IMR-90 (cell line): ENCODE data around the gene PLAA. TPM values are rescaled to one million over a fixed set of nuclear protein-coding genes. Genes with fewer than 3 reads are reported as not detected.
A peak's percentile ranks its signal among the peaks of the same experiment; 100 is the strongest.

ENCODE experiments used
- ATAC-seq: fragments of 200-7000 bp; cut with Tn5 transposase; 2 replicates; pipeline ENCODE4 v1.9.1; 2020; ENCODE audit warnings: low read depth, mild to moderate bottlenecking, moderate library complexity
- BruUV-seq: library from RNA; stranded (reverse); fragments of 400-500 nt; replicated peaks from 2 replicates; lab custom pipeline; 2021; lab: Mats Ljungman, UMichigan
- CTCF ChIA-PET: fragments of 300-600 bp; formaldehyde crosslinking; extraction: SDS; loops from one replicate; lab custom pipeline; 2021; ENCODE audit warnings: antibody characterized with exemption; lab: Yijun Ruan, JAX
- POLR2A ChIA-PET: fragments of 300-600 bp; sonication (Branson Sonifier 250); formaldehyde crosslinking; loops from one replicate; lab custom pipeline; 2022; ENCODE audit warnings: antibody characterized with exemption; ENCODE audit not compliant: unreplicated experiment; lab: Charles Lee
- DNase-seq: peaks from one replicate; pipeline ENCODE4 v3.0.0; 2013
- H2AFZ ChIP-seq: replicated peaks from 2 replicates; pipeline ENCODE3; 2013; ENCODE audit warnings: low read length, mild to moderate bottlenecking; ENCODE audit not compliant: poor library complexity
- H2AK5ac ChIP-seq: 2 replicates; pipeline ENCODE4 v1.6.1; 2013; ENCODE audit warnings: low read depth, low read length, inconsistent platforms
- H2AK9ac ChIP-seq: replicated peaks from 2 replicates; pipeline ENCODE3; 2013; ENCODE audit warnings: mild to moderate bottlenecking, low read depth, low read length, moderate library complexity; ENCODE audit not compliant: poor library complexity
- H2BK120ac ChIP-seq: 2 replicates; pipeline ENCODE4 v1.6.1; 2013; ENCODE audit warnings: low read depth, low read length, inconsistent platforms
- H2BK15ac ChIP-seq: 3 replicates; pipeline ENCODE4 v1.6.1; 2013; ENCODE audit warnings: low read depth, low read length, inconsistent platforms
- H2BK20ac ChIP-seq: 2 replicates; pipeline ENCODE4 v1.6.1; 2013; ENCODE audit warnings: low read depth, mild to moderate bottlenecking, inconsistent platforms, low read length, moderate library complexity
- H2BK5ac ChIP-seq: 2 replicates; pipeline ENCODE4 v1.6.1; 2013; ENCODE audit warnings: mild to moderate bottlenecking, low read depth, low read length, inconsistent platforms; ENCODE audit not compliant: poor library complexity, severe bottlenecking
- H3K14ac ChIP-seq: replicated peaks from 2 replicates; pipeline ENCODE4 v1.6.1; 2013; ENCODE audit warnings: low read depth, low read length, inconsistent platforms
- H3K18ac ChIP-seq: 2 replicates; pipeline ENCODE4 v1.6.1; 2013; ENCODE audit warnings: low read depth, low read length, control low read depth
- H3K23ac ChIP-seq: 2 replicates; pipeline ENCODE4 v1.6.1; 2013; ENCODE audit warnings: low read depth, low read length, inconsistent platforms
- H3K27ac ChIP-seq: 2 replicates; pipeline ENCODE4 v1.5.1; 2013; ENCODE audit warnings: mild to moderate bottlenecking, control low read depth, low read length; ENCODE audit not compliant: insufficient read depth
- H3K27me3 ChIP-seq: 2 replicates; pipeline ENCODE4 v1.6.1; 2013; ENCODE audit warnings: low read length; ENCODE audit not compliant: control insufficient read depth, insufficient read depth
- H3K36me3 ChIP-seq: 2 replicates; pipeline ENCODE4 v1.6.1; 2013; ENCODE audit warnings: low read length, mixed read lengths; ENCODE audit not compliant: control insufficient read depth, insufficient read depth
- H3K4ac ChIP-seq: 2 replicates; pipeline ENCODE4 v1.6.1; 2013; ENCODE audit warnings: low read depth, low read length, inconsistent platforms
- H3K4me1 ChIP-seq: 2 replicates; pipeline ENCODE4 v1.6.1; 2013; ENCODE audit warnings: low read length, mixed read lengths; ENCODE audit not compliant: control insufficient read depth, insufficient read depth
- H3K4me2 ChIP-seq: 2 replicates; pipeline ENCODE4 v1.6.1; 2013; ENCODE audit warnings: low read depth, mild to moderate bottlenecking, control low read depth, low read length, moderate library complexity
- H3K4me3 ChIP-seq: 2 replicates; pipeline ENCODE4 v1.5.1; 2013; ENCODE audit warnings: low read depth, mild to moderate bottlenecking, control low read depth, low read length, moderate library complexity; ENCODE audit not compliant: insufficient read depth
- H3K56ac ChIP-seq: 2 replicates; pipeline ENCODE4 v1.6.1; 2013; ENCODE audit warnings: low read length, inconsistent platforms; ENCODE audit not compliant: insufficient read depth; ENCODE audit errors: extremely low read depth
- H3K79me1 ChIP-seq, 2 experiments: 2 replicates each; pipeline ENCODE4 v1.6.1; 2013; ENCODE audit warnings: low read length in 2 of 2, inconsistent platforms in 1 of 2, low read depth in 1 of 2
- H3K9ac ChIP-seq: 2 replicates; pipeline ENCODE4 v1.6.1; 2013; ENCODE audit warnings: low read depth, low read length, control low read depth
- H3K9me1 ChIP-seq: 2 replicates; pipeline ENCODE4 v1.6.1; 2013; ENCODE audit warnings: low read length, inconsistent platforms; ENCODE audit not compliant: insufficient read depth
- H3K9me3 ChIP-seq: 2 replicates; pipeline ENCODE4 v1.6.1; 2013; ENCODE audit warnings: low read length; ENCODE audit not compliant: control insufficient read depth, insufficient read depth
- H4K20me1 ChIP-seq: 2 replicates; pipeline ENCODE4 v1.6.1; 2013; ENCODE audit warnings: low read length, inconsistent platforms; ENCODE audit not compliant: insufficient read depth
- H4K5ac ChIP-seq: 2 replicates; pipeline ENCODE4 v1.6.1; 2013; ENCODE audit warnings: mild to moderate bottlenecking, low read depth, low read length, control low read depth
- H4K8ac ChIP-seq, 2 experiments: 2 replicates each; pipeline ENCODE4 v1.6.1; 2013; ENCODE audit warnings: low read depth in 2 of 2, low read length in 2 of 2, control low read depth in 1 of 2, inconsistent platforms in 1 of 2
- H4K91ac ChIP-seq: 2 replicates; pipeline ENCODE4 v1.6.1; 2013; ENCODE audit warnings: low read depth, low read length, inconsistent platforms; ENCODE audit not compliant: insufficient read depth
- CEBPB ChIP-seq: IDR thresholded peaks from 2 replicates; pipeline ENCODE4 v1.6.1; 2012; ENCODE audit warnings: low read depth, low read length, improper control_type of control experiment
- MAZ ChIP-seq: IDR thresholded peaks from 2 replicates; pipeline ENCODE4 v1.6.1; 2012; ENCODE audit warnings: low read depth, mild to moderate bottlenecking, low read length, improper control_type of control experiment, moderate library complexity, borderline replicate concordance
- MXI1 ChIP-seq: IDR thresholded peaks from 2 replicates; pipeline ENCODE4 v1.6.1; 2012; ENCODE audit warnings: low read depth, mild to moderate bottlenecking, low read length, moderate library complexity, borderline replicate concordance
- POLR2A ChIP-seq: IDR thresholded peaks from 2 replicates; pipeline ENCODE4 v1.6.1; 2012; ENCODE audit warnings: mild to moderate bottlenecking, low read depth, low read length
- SMC3 ChIP-seq: fragments of 150-350 bp; IDR thresholded peaks from 2 replicates; pipeline ENCODE4 v1.6.1; 2016; ENCODE audit warnings: low read depth, mild to moderate bottlenecking, antibody characterized with exemption, low read length, moderate library complexity
- USF2 ChIP-seq: fragments of 150-350 bp; IDR thresholded peaks from 2 replicates; pipeline ENCODE4 v1.6.1; 2017; ENCODE audit warnings: mild to moderate bottlenecking, antibody characterized with exemption, low read length, low read depth
- WGBS, 2 experiments: methylation state at CpG; one replicate each; pipeline versions ENCODE4 v1.1.5 to v1.1.7; 2013; ENCODE audit warnings: missing lambda C conversion rate in 2 of 2; ENCODE audit not compliant: insufficient read length in 1 of 2; ENCODE audit errors: extremely low coverage in 2 of 2; 5-methylcytosine and 5-hydroxymethylcytosine counted together
- dilution Hi-C: fragments of 300-500 bp; cut with HindIII; formaldehyde crosslinking; loops from one replicate; pipeline ENCODE4 v1.14.3; 2018; ENCODE audit warnings: low sequenced_read_pairs; ENCODE audit not compliant: unreplicated experiment
- in situ Hi-C: fragments of 300-500 bp; cut with MboI; formaldehyde crosslinking; loops from 3 replicates; pipeline ENCODE4 v1.14.3; 2019; ENCODE audit warnings: low sequenced_read_pairs, inconsistent platforms, mixed read lengths
- intact Hi-C: fragments of 100-400 bp; cut with micrococcal nuclease; formaldehyde crosslinking; loops from 2 replicates; pipeline ENCODE4 v1.10.0; 2022
- polyA plus RNA-seq, 3 experiments: library from polyadenylated mRNA; depleted of rRNA; stranded (reverse); fragments of >200 nt; gene quantifications; 2 replicates each; pipeline ENCODE4 v1.2.3, GENCODE V29; 2012; ENCODE audit warnings: low replicate concordance in 1 of 3
- total RNA-seq: library from RNA; depleted of rRNA; stranded (reverse); fragments of >200 nt; gene quantifications from 2 replicates; pipeline ENCODE4 v1.2.3, GENCODE V29; 2012

The PLAA gene
- total and polyA plus RNA-seq, 2 of the 4 experiments (the other 2 are of a cell fraction), result 18.2 to 24.4 TPM

GRCh38 chr9:26955921-26956859 is 9.1 kb upstream of the PLAA start, which contains the start of gene IFT74:
TSS of gene IFT74 (plus strand) at chr9:26956412. CDS start at chr9:26961968, 5,556 bp downstream.
- peak within 1 kb of the TSS; percentile 63; the same call in 2 of the 3 replicates for H2BK15ac ChIP-seq
- H3K14ac ChIP-seq, result peak within 1 kb of the TSS; percentile 93
- peak within 1 kb of the TSS; percentile 46 for H2AK5ac ChIP-seq
- peaks cover 14 to 21% of the 10 kb centered on the region in 2 experiments for H3K79me1 ChIP-seq
- no peaks in the 10 kb centered on the region for H3K9me3 ChIP-seq
- peak within 1 kb of the TSS; percentile 97 to 98 for H4K8ac ChIP-seq
- H4K91ac ChIP-seq, result peak within 1 kb of the TSS; percentile 87
- in situ Hi-C loops (no loop called here), intact Hi-C loops (loop anchor here (5.0 kb wide), 1 partner anchor 171 kb away; no protein-coding TSS in a partner anchor), dilution Hi-C loops (no loop called here)
- no peaks in the 10 kb centered on the region for H3K27me3 ChIP-seq
- WGBS, 2 experiments, result 0% methylated on average over 21 of the region's 53 CpGs; no CpG with 5 or more reads in 1 of the 2 experiments
- peak within 1 kb of the TSS; percentile 95 for H3K4ac ChIP-seq
- BruUV-seq, result no TSS peak
- no peaks in the 10 kb centered on the region for H3K4me1 ChIP-seq
- peak within 1 kb of the TSS; percentile 83 for H2AK9ac ChIP-seq
- peak within 1 kb of the TSS; percentile 88 for H3K18ac ChIP-seq
- ATAC-seq (peak; percentile 100), DNase-seq (peak; percentile 98)
- H3K9ac ChIP-seq, result peak within 1 kb of the TSS; percentile 98
- H2AFZ ChIP-seq, result peak within 1 kb of the TSS; percentile 98
- no peaks in the 10 kb centered on the region for H3K36me3 ChIP-seq
- peak within 1 kb of the TSS; percentile 67 for H3K4me3 ChIP-seq
- peak within 1 kb of the TSS; percentile 91 for H2BK5ac ChIP-seq
- no peaks in the 10 kb centered on the region for H4K20me1 ChIP-seq
- TF ChIP-seq SMC3, result no peak
- peak; percentile 47; the same call in 1 of the 2 replicates for TF ChIP-seq MAZ
- TF ChIP-seq CEBPB, result peak; percentile 91
- TF ChIP-seq MXI1, result peak; percentile 83; the same call in 1 of the 2 replicates
- TF ChIP-seq USF2, result no peak
- TF ChIP-seq POLR2A, result peak; percentile 82
- peak within 1 kb of the TSS; percentile 92 for H3K27ac ChIP-seq
- ChIA-PET POLR2A (interaction anchor here (0.6 to 1.0 kb wide), 4 partner anchors 12 to 53 kb away, joined by 3 to 5 read pairs (median 4); no protein-coding TSS in a partner anchor), CTCF (interaction anchor here (0.7 kb wide), 1 partner anchor 18 kb away, joined by 3 read pairs; no protein-coding TSS in a partner anchor)
- peak within 1 kb of the TSS; percentile 73 for H2BK120ac ChIP-seq
- peak within 1 kb of the TSS; percentile 93 for H4K5ac ChIP-seq
- peaks cover 4% of the 10 kb centered on the region for H3K9me1 ChIP-seq
- H3K56ac ChIP-seq, result peak within 1 kb of the TSS; percentile 96
- H3K4me2 ChIP-seq, result peak within 1 kb of the TSS; percentile 90
- peak within 1 kb of the TSS; percentile 63 for H2BK20ac ChIP-seq
- peak within 1 kb of the TSS; percentile 99 for H3K23ac ChIP-seq
